ENCODE data around the gene CD3G. TPM values are rescaled to one million over a fixed set of nuclear protein-coding genes. Genes with fewer than 3 reads are reported as not detected.

CD3G gene
- total and polyA plus RNA-seq, 2 of the 4 experiments (the other 2 are of a cell fraction): not detected

DNA sequence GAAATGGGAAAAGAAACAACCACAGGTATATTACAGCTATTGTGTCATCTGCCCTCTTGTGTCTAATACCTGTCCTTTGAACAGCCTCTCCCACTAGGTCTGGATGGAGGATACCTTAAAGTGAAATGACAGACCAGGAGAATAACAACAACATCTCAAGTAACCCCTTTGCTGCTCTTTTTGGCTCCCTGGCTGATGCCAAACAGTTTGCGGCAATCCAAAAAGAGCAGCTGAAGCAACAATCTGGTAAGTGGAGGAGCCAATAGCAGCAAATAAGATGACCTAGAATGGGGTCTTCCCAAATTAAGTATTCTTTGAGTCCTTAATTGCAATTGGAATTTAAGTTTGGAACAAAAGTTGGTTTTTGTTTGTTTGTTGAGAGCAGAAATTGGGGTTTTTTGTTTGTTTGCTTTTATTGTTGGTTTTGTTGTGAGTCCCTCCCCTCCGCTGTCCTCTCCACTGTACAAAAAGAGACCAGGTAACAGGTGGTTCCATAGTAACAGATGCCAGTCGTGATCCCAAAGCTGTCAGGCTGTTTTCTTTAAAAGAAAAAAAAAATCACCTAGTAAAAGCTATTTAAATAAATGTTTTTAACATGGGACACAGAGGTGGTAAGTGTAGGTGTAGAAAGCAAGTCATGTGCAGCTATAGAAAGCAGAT, 20.9 kb downstream of the CD3G start (continued):
- TF ChIP-seq CHD1 (IDR thresholded peaks at IDR 0.05; ENCODE audit: low read depth, low read length) (no peak), FOS (IDR thresholded peaks at IDR 0.05; ENCODE audit: low read depth, low read length) (no peak)

DNA sequence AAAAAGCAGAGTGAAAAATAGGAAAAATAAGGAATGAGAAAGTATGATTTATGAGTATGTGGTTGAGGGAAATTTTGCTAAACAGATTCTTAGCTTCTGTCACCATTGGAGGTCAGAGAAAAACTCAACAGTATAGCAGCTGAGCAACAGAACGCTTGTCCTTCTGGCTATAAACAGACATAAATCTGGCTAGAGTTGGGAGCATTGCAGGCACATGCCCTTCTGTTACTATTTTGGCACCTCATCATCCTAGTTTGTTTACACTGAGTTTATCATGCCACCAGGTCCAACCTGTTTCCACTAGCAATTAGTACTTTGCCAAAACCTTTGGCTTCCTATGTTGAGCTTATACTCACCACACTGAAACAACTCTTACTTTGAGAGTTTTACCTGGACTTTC, 22.1 kb downstream of the CD3G start:
- no peak overlapping the region for H4K8ac ChIP-seq (ENCODE audit: low read depth in 2 of 2, low read length in 2 of 2)
- no peak overlapping the region for H2BK15ac ChIP-seq (ENCODE audit: low read depth, low read length)
- H2BK20ac ChIP-seq (ENCODE audit: low read depth, low read length): no peak overlapping the region
- WGBS, 2 experiments (ENCODE audit: extremely low coverage in 2 of 2, insufficient read length in 1 of 2): 60% methylated on average over 1 of the region's 1 CpG; no CpG with 5 or more reads in 1 of the 2 experiments
- no peaks in the 10 kb centered on the region for H3K4me1 ChIP-seq (ENCODE audit: control insufficient read depth, insufficient read depth, low read length)
- no peak overlapping the region for H3K4ac ChIP-seq (ENCODE audit: low read depth, low read length)
- DNase-seq: no peak
- in situ Hi-C loops (cut with MboI; ENCODE audit: low sequenced_read_pairs): loop anchor here (25.0 kb wide), 1 partner anchor 1004 kb away; no protein-coding TSS in a partner anchor
- H3K56ac ChIP-seq (ENCODE audit: extremely low read depth, insufficient read depth, low read length): no peak overlapping the region
- dilution Hi-C loops (cut with HindIII; ENCODE audit: low sequenced_read_pairs, unreplicated experiment): no loop called here
- no peak overlapping the region for H2AK9ac ChIP-seq (replicated peaks; ENCODE audit: low read depth, low read length, poor library complexity)
- H2AK5ac ChIP-seq (ENCODE audit: low read depth, low read length): no peak overlapping the region
- H3K79me1 ChIP-seq (ENCODE audit: low read depth in 1 of 2, low read length in 2 of 2): peaks cover 20 to 21% of the 10 kb centered on the region in 2 experiments; a peak in 3 of 4 replicates
- no peaks in the 10 kb centered on the region for H3K9me1 ChIP-seq (ENCODE audit: insufficient read depth, low read length)
- no peak overlapping the region for H3K14ac ChIP-seq (replicated peaks; ENCODE audit: low read depth, low read length)
- H4K20me1 ChIP-seq (ENCODE audit: insufficient read depth, low read length): peaks cover 3% of the 10 kb centered on the region; the same call in 1 of the 2 replicates
- H3K9me3 ChIP-seq (ENCODE audit: control insufficient read depth, insufficient read depth, low read length): no peaks in the 10 kb centered on the region
- ChIA-PET CTCF (interaction anchor here (0.6 to 1.9 kb wide), 2 partner anchors 168 to 332 kb away, joined by 3 to 4 read pairs; no protein-coding TSS in a partner anchor), POLR2A (ENCODE audit: unreplicated experiment) (interaction anchor here (0.5 kb wide), 1 partner anchor 736 kb away, joined by 3 read pairs; no protein-coding TSS in a partner anchor)
- H4K5ac ChIP-seq (ENCODE audit: low read depth, low read length): no peak overlapping the region
- no peak overlapping the region for H3K27ac ChIP-seq (ENCODE audit: insufficient read depth, low read length)
- H3K23ac ChIP-seq (ENCODE audit: low read depth, low read length): no peak overlapping the region
- H3K27me3 ChIP-seq (ENCODE audit: control insufficient read depth, insufficient read depth, low read length): no peaks in the 10 kb centered on the region
- H4K91ac ChIP-seq (ENCODE audit: insufficient read depth, low read depth, low read length): no peak overlapping the region
- H3K4me3 ChIP-seq (ENCODE audit: insufficient read depth, low read depth, low read length): no peak overlapping the region
- ATAC-seq (ENCODE audit: low read depth): no peak
- peaks cover 23% of the 10 kb centered on the region for H3K36me3 ChIP-seq (ENCODE audit: control insufficient read depth, insufficient read depth, low read length)
- no peak overlapping the region for H3K18ac ChIP-seq (ENCODE audit: low read depth, low read length)
- H2BK5ac ChIP-seq (ENCODE audit: low read depth, low read length, poor library complexity, severe bottlenecking): no peak overlapping the region
- intact Hi-C loops (cut with micrococcal nuclease): no loop called here
- H3K9ac ChIP-seq (ENCODE audit: low read depth, low read length): no peak overlapping the region
- TF ChIP-seq NFE2L2 (IDR thresholded peaks at IDR 0.05; ENCODE audit: low read depth, low read length) (no peak), RAD21 (IDR thresholded peaks at IDR 0.05; ENCODE audit: low read length) (no peak), FOS (IDR thresholded peaks at IDR 0.05; ENCODE audit: low read depth, low read length) (no peak), MAZ (IDR thresholded peaks at IDR 0.05; ENCODE audit: borderline replicate concordance, low read depth, low read length) (no peak), RCOR1 (IDR thresholded peaks at IDR 0.05; ENCODE audit: insufficient replicate concordance, low read length) (no peak), CEBPB (IDR thresholded peaks at IDR 0.05; ENCODE audit: low read depth, low read length) (no peak), POLR2A (IDR thresholded peaks at IDR 0.05; ENCODE audit: low read depth, low read length) (no peak), BHLHE40 (IDR thresholded peaks at IDR 0.05; ENCODE audit: low read depth, low read length) (no peak), SMC3 (IDR thresholded peaks at IDR 0.05; ENCODE audit: low read depth, low read length) (no peak), CHD1 (IDR thresholded peaks at IDR 0.05; ENCODE audit: low read depth, low read length) (no peak)
- TF ChIP-seq, protein P1, sequence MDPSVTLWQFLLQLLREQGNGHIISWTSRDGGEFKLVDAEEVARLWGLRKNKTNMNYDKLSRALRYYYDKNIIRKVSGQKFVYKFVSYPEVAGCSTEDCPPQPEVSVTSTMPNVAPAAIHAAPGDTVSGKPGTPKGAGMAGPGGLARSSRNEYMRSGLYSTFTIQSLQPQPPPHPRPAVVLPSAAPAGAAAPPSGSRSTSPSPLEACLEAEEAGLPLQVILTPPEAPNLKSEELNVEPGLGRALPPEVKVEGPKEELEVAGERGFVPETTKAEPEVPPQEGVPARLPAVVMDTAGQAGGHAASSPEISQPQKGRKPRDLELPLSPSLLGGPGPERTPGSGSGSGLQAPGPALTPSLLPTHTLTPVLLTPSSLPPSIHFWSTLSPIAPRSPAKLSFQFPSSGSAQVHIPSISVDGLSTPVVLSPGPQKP (IDR thresholded peaks at IDR 0.05; ENCODE audit: borderline replicate concordance, low read depth, low read length): no peak
- TF ChIP-seq, protein P2, sequence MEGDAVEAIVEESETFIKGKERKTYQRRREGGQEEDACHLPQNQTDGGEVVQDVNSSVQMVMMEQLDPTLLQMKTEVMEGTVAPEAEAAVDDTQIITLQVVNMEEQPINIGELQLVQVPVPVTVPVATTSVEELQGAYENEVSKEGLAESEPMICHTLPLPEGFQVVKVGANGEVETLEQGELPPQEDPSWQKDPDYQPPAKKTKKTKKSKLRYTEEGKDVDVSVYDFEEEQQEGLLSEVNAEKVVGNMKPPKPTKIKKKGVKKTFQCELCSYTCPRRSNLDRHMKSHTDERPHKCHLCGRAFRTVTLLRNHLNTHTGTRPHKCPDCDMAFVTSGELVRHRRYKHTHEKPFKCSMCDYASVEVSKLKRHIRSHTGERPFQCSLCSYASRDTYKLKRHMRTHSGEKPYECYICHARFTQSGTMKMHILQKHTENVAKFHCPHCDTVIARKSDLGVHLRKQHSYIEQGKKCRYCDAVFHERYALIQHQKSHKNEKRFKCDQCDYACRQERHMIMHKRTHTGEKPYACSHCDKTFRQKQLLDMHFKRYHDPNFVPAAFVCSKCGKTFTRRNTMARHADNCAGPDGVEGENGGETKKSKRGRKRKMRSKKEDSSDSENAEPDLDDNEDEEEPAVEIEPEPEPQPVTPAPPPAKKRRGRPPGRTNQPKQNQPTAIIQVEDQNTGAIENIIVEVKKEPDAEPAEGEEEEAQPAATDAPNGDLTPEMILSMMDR (conservative IDR thresholded peaks at IDR 0.05; ENCODE audit: low read depth, low read length): no peak
- H3K4me2 ChIP-seq (ENCODE audit: low read depth, low read length): no peak overlapping the region
- H2AFZ ChIP-seq (replicated peaks; ENCODE audit: low read length, poor library complexity): no peak overlapping the region
- H2BK120ac ChIP-seq (ENCODE audit: low read depth, low read length): no peak overlapping the region
- BruUV-seq (replicated peaks): no TSS peak

Data from IMR-90 (cell line).